ENCODE data around the gene CDK3. TPM values are rescaled to one million over a fixed set of nuclear protein-coding genes. Genes with fewer than 3 reads are reported as not detected.

The CDK3 gene
- total RNA-seq, 1 experiment from 2014 or later: 11.7 TPM

GRCh38 chr17:76008208-76008607 lies 7.6 kb downstream of the CDK3 start:
- Histone ChIP-seq H3K27ac (ENCODE audit: insufficient read length, low read depth, low read length) (no peak overlapping the region), H3K4me2 (ENCODE audit: insufficient read depth, insufficient read length, low read length) (no peak overlapping the region), H2BK120ac (ENCODE audit: low read depth, low read length, poor library complexity, severe bottlenecking) (no peak overlapping the region), H3K27me3 (ENCODE audit: insufficient read depth, low read length) (no peaks in the 10 kb centered on the region), H4K8ac (replicated peaks; ENCODE audit: insufficient read length, low read depth, low read length) (no peak overlapping the region), H3K23ac (ENCODE audit: insufficient read length, low read depth, low read length) (no peak overlapping the region), H3T11ph (ENCODE audit: low read length) (no peak overlapping the region), H3K79me2 (ENCODE audit: insufficient read depth, low read length) (no peaks in the 10 kb centered on the region), H2BK5ac (ENCODE audit: insufficient read length, low read length) (no peak overlapping the region), H3K23me2 (ENCODE audit: insufficient read length, low read depth, low read length, poor library complexity, severe bottlenecking) (no peaks in the 10 kb centered on the region), H3K4me1 (ENCODE audit: insufficient read depth, low read length) (no peaks in the 10 kb centered on the region), H2BK15ac (ENCODE audit: low read depth, low read length) (no peak overlapping the region), H3K9ac (ENCODE audit: extremely low read depth, insufficient read length, low read length) (no peak overlapping the region), H3K18ac (ENCODE audit: insufficient read length, low read depth, low read length) (no peak overlapping the region), H3K79me1 (ENCODE audit: insufficient read depth, low read depth, low read length, poor library complexity, severe bottlenecking) (no peaks in the 10 kb centered on the region), H3K4ac (ENCODE audit: low read depth, low read length) (no peak overlapping the region), H3K14ac (ENCODE audit: insufficient read depth, low read length) (no peak overlapping the region), H3K56ac (ENCODE audit: insufficient read length, low read depth, low read length) (no peak overlapping the region), H2BK20ac (ENCODE audit: low read depth, low read length, poor library complexity, severe bottlenecking) (no peak overlapping the region), H4K91ac (ENCODE audit: insufficient read length, low read depth, low read length) (no peak overlapping the region), H2AK5ac (ENCODE audit: insufficient read length, low read length) (no peak overlapping the region), H2BK12ac (ENCODE audit: insufficient read length, low read depth, low read length) (no peak overlapping the region), H2AFZ (ENCODE audit: low read length) (no peak overlapping the region), H4K20me1 (ENCODE audit: control insufficient read depth, insufficient read depth, insufficient read length) (no peaks in the 10 kb centered on the region), H4K5ac (ENCODE audit: insufficient read length, low read depth, low read length) (no peak overlapping the region), H3K9me3 (ENCODE audit: control insufficient read depth, low read depth, low read length) (no peaks in the 10 kb centered on the region)
- Mint-ChIP-seq H3K4me3 (no peak overlapping the region), H3K27me3 (ENCODE audit: low read depth) (peaks cover 4% of the 10 kb centered on the region), H3K27ac (no peak overlapping the region; a peak in 1 of 7 replicates), H3K9me3 (peaks cover 0 to 2% of the 10 kb centered on the region in 2 experiments; a peak in 3 of 5 replicates), H3K36me3 (ENCODE audit: insufficient read depth in 1 of 3, low read depth in 3 of 3) (peaks cover 2 to 15% (median 9%) of the 10 kb centered on the region in 3 experiments; a peak in 6 of 7 replicates), H3K4me1 (peaks cover 2 to 5% of the 10 kb centered on the region in 2 experiments)
- DNase-seq: no peak
- no peak for TF ChIP-seq CTCF (conservative IDR thresholded peaks at IDR 0.05)
- no CpG with 5 or more reads among the region's 36 CpGs for WGBS (ENCODE audit: extremely low coverage, insufficient read length, low lambda C conversion rate)

All from H9 (cell line).